K562 (cell line): ENCODE measurements around the gene PPAN. TPM values are rescaled to one million over a fixed set of nuclear protein-coding genes. Genes with fewer than 3 reads are reported as not detected.
A peak's percentile ranks its signal among the peaks of the same experiment; 100 is the strongest.

Experiments
- ATAC-seq: fragments of 200-7000 bp; cut with Tn5 transposase; 3 replicates; pipeline ENCODE4 v1.9.1; 2020; ENCODE audit warnings: moderate library complexity
- BruUV-seq: library from RNA; stranded (reverse); fragments of 400-500 nt; replicated peaks from 2 replicates; lab custom pipeline; 2021; lab: Mats Ljungman, UMichigan
- CTCF ChIA-PET: fragments of 300-600 bp; formaldehyde crosslinking; extraction: SDS; loops from one replicate; lab custom pipeline; 2021; ENCODE audit warnings: low intra/inter-chr PET ratio; lab: Yijun Ruan, JAX
- POLR2A ChIA-PET: fragments of 300-600, 350-650 bp; sonication (Branson Sonifier 250); formaldehyde crosslinking; extraction: SDS; loops from one replicate; lab custom pipeline; 2021; ENCODE audit warnings: antibody characterized with exemption, inconsistent platforms; lab: Yijun Ruan, JAX
- DNase-seq, 4 experiments: peaks; one replicate each; pipeline versions ENCODE4 v3.0.0 to v3.0.0-alpha.2; 2011 to 2018; ENCODE audit warnings: low spot score in 3 of 4, mixed read lengths in 3 of 4; ENCODE audit errors: extremely low read depth in 1 of 4
- FAIRE-seq: peaks from 2 replicates; lab custom pipeline; 2011; peaks lifted over from hg19 to GRCh38; lab: Jason Lieb, UNC
- H2AFZ ChIP-seq: 2 replicates; pipeline ENCODE4 v1.6.0; 2011; ENCODE audit warnings: low read depth, low read length, control low read depth, inconsistent platforms
- H3K27ac ChIP-seq: fragments of 200-600 bp; 3 replicates; pipeline ENCODE4 v1.8.0; 2011; ENCODE audit warnings: low read depth, mild to moderate bottlenecking, control low read depth, inconsistent platforms, low read length, moderate library complexity, mixed read lengths; ENCODE audit errors: extremely low read depth
- H3K27me3 ChIP-seq, 2 experiments: fragments of 300-600 bp in 1 of 2; 2 replicates in 1 of 2; 3 replicates in 1 of 2; pipeline versions ENCODE4 v1.6.0 to v1.8.0; 2011; ENCODE audit warnings: inconsistent platforms in 2 of 2, low read length in 2 of 2, mild to moderate bottlenecking in 1 of 2, mixed read lengths in 1 of 2, moderate library complexity in 1 of 2; ENCODE audit not compliant: control insufficient read depth in 2 of 2, insufficient read depth in 2 of 2
- H3K36me3 ChIP-seq: fragments of 300-600 bp; 3 replicates; pipeline ENCODE4 v1.8.0; 2011; ENCODE audit warnings: mild to moderate bottlenecking, low read length, inconsistent platforms; ENCODE audit not compliant: control insufficient read depth, insufficient read depth
- H3K4me1 ChIP-seq, 2 experiments: fragments of 200-600 bp in 1 of 2; replicated peaks in 1 of 2; 2 replicates in 1 of 2; 3 replicates in 1 of 2; pipeline versions ENCODE4 v1.5.1 to v1.8.0; 2011; ENCODE audit warnings: inconsistent platforms in 2 of 2, low read length in 2 of 2, mild to moderate bottlenecking in 1 of 2, mixed read lengths in 1 of 2, moderate library complexity in 1 of 2; ENCODE audit not compliant: control insufficient read depth in 2 of 2, insufficient read depth in 2 of 2
- H3K4me2 ChIP-seq: 2 replicates; pipeline ENCODE4 v1.6.1; 2011; ENCODE audit warnings: low read length, control low read depth, inconsistent platforms, mixed read lengths; ENCODE audit not compliant: insufficient read depth
- H3K4me3 ChIP-seq: fragments of 200-600 bp; sonication (generic), shearing (Covaris generic); 2 replicates; pipeline ENCODE4 v1.5.1; 2016; ENCODE audit warnings: control low read depth, inconsistent platforms
- H3K79me2 ChIP-seq: fragments of 200-600 bp; 3 replicates; pipeline ENCODE4 v1.8.0; 2011; ENCODE audit warnings: low read length, inconsistent platforms; ENCODE audit not compliant: control insufficient read depth, insufficient read depth
- H3K9ac ChIP-seq, 2 experiments: 2 replicates each; pipeline versions ENCODE4 v1.6.0 to v1.6.1; 2011; ENCODE audit warnings: low read depth in 2 of 2, low read length in 2 of 2, control low read depth in 1 of 2, inconsistent platforms in 1 of 2, mild to moderate bottlenecking in 1 of 2, mixed read lengths in 1 of 2; ENCODE audit not compliant: insufficient read depth in 1 of 2
- H3K9me1 ChIP-seq: one replicate; pipeline ENCODE4 v1.6.0; 2011; ENCODE audit warnings: inconsistent platforms, mild to moderate bottlenecking, low read length, moderate library complexity; ENCODE audit not compliant: control insufficient read depth, insufficient read depth
- H3K9me3 ChIP-seq: replicated peaks from 2 replicates; pipeline ENCODE4 v1.5.1; 2011; ENCODE audit warnings: low read depth, low read length, inconsistent platforms; ENCODE audit not compliant: control insufficient read depth, insufficient read depth
- H4K20me1 ChIP-seq: replicated peaks from 2 replicates; pipeline ENCODE4 v1.6.1; 2011; ENCODE audit warnings: low read length, inconsistent platforms, mixed read lengths; ENCODE audit not compliant: control insufficient read depth, insufficient read depth
- RBFOX2 ChIP-seq: fragments of 200-400 bp; formaldehyde crosslinking; IDR thresholded peaks from 2 replicates; pipeline ENCODE4 v1.6.1; 2017; ENCODE audit warnings: low read depth, mild to moderate bottlenecking, low read length, moderate library complexity
- SAFB2 ChIP-seq: fragments of 200-400 bp; formaldehyde crosslinking; IDR thresholded peaks from 2 replicates; pipeline ENCODE4 v1.6.1; 2018; ENCODE audit warnings: borderline replicate concordance, low read length, low read depth, moderate library complexity; ENCODE audit not compliant: severe bottlenecking
- WGBS: fragments of 100-300 bp; shearing (Covaris generic); methylation state at CpG from one replicate; pipeline ENCODE4 v1.1.6; 2016; ENCODE audit warnings: low coverage, mixed read lengths; ENCODE audit not compliant: insufficient coverage; ENCODE audit errors: missing lambda C conversion rate; 5-methylcytosine and 5-hydroxymethylcytosine counted together
- in situ Hi-C: fragments of 300-500 bp; cut with MboI; formaldehyde crosslinking; loops from 4 replicates; pipeline ENCODE4 v1.15.0; 2018; ENCODE audit warnings: inconsistent platforms, mixed read lengths
- intact Hi-C: fragments of 100-400 bp; cut with micrococcal nuclease; formaldehyde crosslinking; loops from 2 replicates; pipeline ENCODE4 v1.14.2; 2022
- polyA plus RNA-seq, 8 experiments: library from polyadenylated mRNA; depleted of rRNA in 4 of 8; stranded (reverse) in 5 of 8; unstranded in 3 of 8; fragments of >200 nt; fragmentation: Nextera tagmentation in 2 of 8; fragmentation: Illumina TruSeq in 1 of 8; extraction: Ambion mirVana in 2 of 8; extraction: Trizol in 1 of 8; gene quantifications; 2 replicates each; pipeline versions ENCODE4 v1.2.1 to v1.2.3, GENCODE V29; 2011 to 2014; ENCODE audit warnings: inconsistent platforms in 1 of 8, missing spikeins in 1 of 8
- total RNA-seq, 7 experiments: library from RNA; depleted of rRNA in 6 of 7; stranded (reverse); fragments of >200 nt in 6 of 7; fragmentation: Illumina TruSeq in 2 of 7; extraction: Trizol in 2 of 7; gene quantifications; 2 replicates each; pipeline versions ENCODE4 v1.2.1 to v1.2.3, GENCODE V29; 2011 to 2021; ENCODE audit warnings: low replicate concordance in 1 of 7
- TF ChIP-seq, protein P1 (sequence below): fragments of 250-450 bp; sonication (Bioruptor Pico); IDR thresholded peaks from 2 replicates; pipeline ENCODE4 v1.5.0; 2021

The PPAN gene
- total and polyA plus RNA-seq, 9 of the 15 experiments (the other 6 are each of a cell fraction or from before 2014, with no cell fraction given) = 2.2 to 129 (median 59.1) TPM

DNA sequence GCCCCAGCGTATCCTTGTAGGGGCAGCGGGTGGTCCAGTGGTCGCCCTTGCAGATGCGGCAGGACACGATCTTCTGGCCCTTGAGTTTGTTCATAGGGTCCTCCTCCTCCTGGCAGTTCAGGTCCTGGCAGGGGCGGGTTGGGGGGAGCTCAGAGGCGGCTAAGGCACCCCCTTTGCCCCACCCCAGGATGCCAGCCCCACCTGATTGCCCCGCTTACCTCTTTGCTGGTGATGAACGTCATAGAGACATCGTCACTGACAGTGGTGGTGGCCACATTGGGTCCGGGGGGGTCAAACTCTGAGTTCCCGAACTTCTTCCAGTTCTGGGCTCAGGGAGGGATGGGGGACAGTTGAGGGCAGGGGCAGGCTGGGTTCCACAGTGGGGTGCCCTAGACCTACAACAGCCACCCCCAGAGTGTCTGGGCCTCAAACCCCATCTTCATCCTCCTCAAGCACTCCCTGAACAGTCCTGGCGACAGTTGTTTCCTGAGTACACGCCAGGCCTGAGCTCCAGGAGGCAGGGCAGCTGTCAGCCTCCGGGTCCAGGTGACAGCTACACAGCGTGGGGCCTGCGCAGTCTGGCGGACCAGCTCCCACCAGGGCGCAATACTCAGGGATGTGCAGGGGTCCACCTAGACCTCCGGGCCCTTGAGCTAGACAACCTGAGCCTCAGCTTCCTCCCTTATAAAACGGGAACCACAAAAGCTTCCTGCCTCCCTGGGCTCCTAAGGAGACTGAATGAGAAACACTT, 10.9 kb downstream of the PPAN start:
- peaks cover 3 to 76% of the 10 kb centered on the region in 2 experiments; a peak in 3 of 5 replicates for H3K4me1 ChIP-seq
- POLR2A ChIA-PET = interaction anchor here (0.6 to 5.8 kb wide), 5 partner anchors 10 to 310 kb away, joined by 3 to 49 read pairs (median 5); partner anchors contain the start of gene PPAN

More for the DNA sequence above, 10.9 kb downstream of the PPAN start:
- H3K36me3 ChIP-seq = peaks cover 44% of the 10 kb centered on the region; the same call in 2 of the 3 replicates
- FAIRE-seq (no peak), ATAC-seq (no peak), DNase-seq (no peak)
- no peaks in the 10 kb centered on the region for H3K27me3 ChIP-seq
- no peak overlapping the region for H2AFZ ChIP-seq
- H3K4me2 ChIP-seq = no peak overlapping the region
- peaks cover 15% of the 10 kb centered on the region for H3K79me2 ChIP-seq
- 97% methylated on average over 20 of the region's 21 CpGs for WGBS
- no peak overlapping the region for H3K9ac ChIP-seq
- BruUV-seq = no TSS peak
- H3K9me1 ChIP-seq = no peaks in the 10 kb centered on the region
- H4K20me1 ChIP-seq = peaks cover 5% of the 10 kb centered on the region; the same call in 1 of the 2 replicates
- no peak overlapping the region for H3K27ac ChIP-seq
- in situ Hi-C loops = no loop called here
- TF ChIP-seq RBFOX2 (peak; percentile 47), SAFB2 (no peak)
- TF ChIP-seq, protein P1, sequence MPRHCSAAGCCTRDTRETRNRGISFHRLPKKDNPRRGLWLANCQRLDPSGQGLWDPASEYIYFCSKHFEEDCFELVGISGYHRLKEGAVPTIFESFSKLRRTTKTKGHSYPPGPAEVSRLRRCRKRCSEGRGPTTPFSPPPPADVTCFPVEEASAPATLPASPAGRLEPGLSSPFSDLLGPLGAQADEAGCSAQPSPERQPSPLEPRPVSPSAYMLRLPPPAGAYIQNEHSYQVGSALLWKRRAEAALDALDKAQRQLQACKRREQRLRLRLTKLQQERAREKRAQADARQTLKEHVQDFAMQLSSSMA (CRISPR knock-in tag) = no peak
- H3K9me3 ChIP-seq = no peaks in the 10 kb centered on the region
- H3K4me3 ChIP-seq = no peak overlapping the region
- intact Hi-C loops = no loop called here
- CTCF ChIA-PET = no interaction called here
